Activated B cell treated with CpG ODN at 0.5 μM for 24 hours (primary cell): Measurements from ENCODE around the gene SYNDIG1. TPM values are rescaled to one million over a fixed set of nuclear protein-coding genes. Genes with fewer than 3 reads are reported as not detected.

ENCODE experiments used
- ATAC-seq: fragments of 200-7000 bp; cut with Tn5 transposase; one replicate; pipeline ENCODE4 v1.10.0; 2021; ENCODE audit warnings: low read depth, mild to moderate bottlenecking, moderate library complexity
- CTCF ChIA-PET: fragments of 350-600 bp; sonication (Branson Sonifier 250); formaldehyde crosslinking; loops from one replicate; lab custom pipeline; 2021; ENCODE audit warnings: antibody characterized with exemption; lab: Charles Lee
- POLR2A ChIA-PET: fragments of 350-600 bp; sonication (Branson Sonifier 250); formaldehyde crosslinking; loops from one replicate; lab custom pipeline; 2021; ENCODE audit warnings: antibody characterized with exemption; lab: Charles Lee
- DNase-seq: peaks from one replicate; pipeline ENCODE4 v3.0.0; 2022
- H3K27ac Mint-ChIP-seq: one replicate; pipeline ENCODE4 v1.8.0; 2020; ENCODE audit warnings: mixed read lengths
- H3K27me3 Mint-ChIP-seq: one replicate; pipeline ENCODE4 v1.8.0; 2021; ENCODE audit warnings: mixed read lengths
- H3K36me3 Mint-ChIP-seq: one replicate; pipeline ENCODE4 v1.8.0; 2021; ENCODE audit warnings: low read depth, mixed read lengths
- H3K4me1 Mint-ChIP-seq: one replicate; pipeline ENCODE4 v1.8.0; 2021; ENCODE audit warnings: mixed read lengths
- H3K4me3 Mint-ChIP-seq: one replicate; pipeline ENCODE4 v1.8.0; 2020; ENCODE audit warnings: mild to moderate bottlenecking, mixed read lengths
- H3K9me3 Mint-ChIP-seq: one replicate; pipeline ENCODE4 v1.8.0; 2020; ENCODE audit warnings: mixed read lengths
- CTCF ChIP-seq: fragments of 200-600 bp; IDR thresholded peaks from one replicate; pipeline ENCODE4 v1.8.0; 2022; ENCODE audit warnings: antibody characterized with exemption, mild to moderate bottlenecking
- intact Hi-C: fragments of 100-400 bp; cut with micrococcal nuclease; formaldehyde crosslinking; loops from one replicate; pipeline ENCODE4 v1.15.1; 2024
- total RNA-seq: library from RNA; stranded (reverse); gene quantifications from 2 replicates; pipeline ENCODE4 v1.2.3, GENCODE V29; 2022

Gene SYNDIG1
- total RNA-seq, 1 donor from 2014 or later = not detected

- TF ChIP-seq CTCF = no peak
- no peaks in the 10 kb centered on the region for H3K9me3 Mint-ChIP-seq
- DNase-seq (no peak), ATAC-seq (no peak)
- no peaks in the 10 kb centered on the region for H3K27me3 Mint-ChIP-seq
- no peak overlapping the region for H3K4me3 Mint-ChIP-seq
- no peaks in the 10 kb centered on the region for H3K4me1 Mint-ChIP-seq
- H3K27ac Mint-ChIP-seq = no peak overlapping the region
- H3K36me3 Mint-ChIP-seq = no peaks in the 10 kb centered on the region
- POLR2A ChIA-PET = no interaction called here
- intact Hi-C loops = no loop called here
- CTCF ChIA-PET = no interaction called here
Measured at GRCh38 chr20:24668384-24668702, 198.9 kb downstream of the SYNDIG1 start.

DNA sequence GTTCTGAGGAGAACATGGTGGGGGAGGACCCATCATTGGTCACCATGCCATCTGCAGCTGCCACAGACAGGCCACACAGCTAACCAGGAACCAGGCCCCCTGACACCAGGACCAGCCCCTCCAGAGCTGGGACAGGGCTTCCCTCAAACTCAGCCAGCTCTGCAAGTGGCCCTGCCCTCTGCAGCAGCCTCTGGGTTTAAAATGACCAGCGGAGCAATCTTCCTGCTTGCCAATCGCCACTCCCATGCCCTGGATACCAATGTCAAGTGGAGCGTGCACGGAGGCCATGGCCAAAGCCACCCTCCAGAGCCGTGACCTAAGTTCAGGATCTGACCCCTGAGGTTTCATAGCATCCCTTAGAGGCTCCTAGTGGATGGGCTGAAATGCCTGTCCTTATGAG, 199.4 kb downstream of the SYNDIG1 start:
- POLR2A ChIA-PET = no interaction called here
- TF ChIP-seq CTCF = no peak
- no peak for DNase-seq
- Mint-ChIP-seq H3K4me3 (no peak overlapping the region), H3K36me3 (no peaks in the 10 kb centered on the region), H3K4me1 (no peaks in the 10 kb centered on the region), H3K27me3 (no peaks in the 10 kb centered on the region), H3K27ac (no peak overlapping the region), H3K9me3 (no peaks in the 10 kb centered on the region)
- CTCF ChIA-PET = no interaction called here
- intact Hi-C loops = no loop called here
- ATAC-seq = no peak

GRCh38 chr20:24669701-24670100, 200.3 kb downstream of the SYNDIG1 start:
- Mint-ChIP-seq H3K36me3 (no peaks in the 10 kb centered on the region), H3K27me3 (no peaks in the 10 kb centered on the region), H3K27ac (no peak overlapping the region), H3K4me1 (no peaks in the 10 kb centered on the region), H3K4me3 (no peak overlapping the region), H3K9me3 (no peaks in the 10 kb centered on the region)
- no peak for TF ChIP-seq CTCF
- ChIA-PET POLR2A (no interaction called here), CTCF (no interaction called here)
- intact Hi-C loops = no loop called here
- ATAC-seq = no peak
- DNase-seq = no peak

GRCh38 chr20:24670341-24670872, 201.0 kb downstream of the SYNDIG1 start:
- Mint-ChIP-seq H3K4me3 (no peak overlapping the region), H3K36me3 (no peaks in the 10 kb centered on the region), H3K9me3 (no peaks in the 10 kb centered on the region), H3K4me1 (no peaks in the 10 kb centered on the region), H3K27ac (no peak overlapping the region), H3K27me3 (no peaks in the 10 kb centered on the region)
- DNase-seq (no peak), ATAC-seq (no peak)
- intact Hi-C loops = no loop called here
- ChIA-PET CTCF (no interaction called here), POLR2A (no interaction called here)
- no peak for TF ChIP-seq CTCF

DNA sequence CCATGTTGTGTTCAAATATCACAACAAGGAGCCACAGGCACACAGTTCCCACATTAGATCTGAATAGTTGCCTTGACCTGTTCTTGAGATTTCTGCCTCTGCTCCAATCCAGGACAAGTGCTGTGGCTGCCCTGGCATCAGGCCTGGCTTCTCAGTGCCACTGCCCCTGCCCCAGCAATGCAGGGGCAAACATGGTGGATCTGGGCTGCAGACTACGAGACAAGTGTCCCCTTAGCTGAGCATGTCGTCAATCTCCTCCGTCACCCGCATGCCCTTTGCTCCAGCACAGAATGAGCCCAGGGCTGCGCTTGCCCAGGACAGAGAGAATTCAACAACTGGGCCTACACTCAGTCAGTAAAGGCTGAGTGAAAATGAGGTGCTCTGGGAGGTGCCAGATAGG, 201.6 kb downstream of the SYNDIG1 start:
- CTCF ChIA-PET = no interaction called here
- DNase-seq = no peak
- no peak for ATAC-seq
- Mint-ChIP-seq H3K27me3 (no peaks in the 10 kb centered on the region), H3K36me3 (no peaks in the 10 kb centered on the region), H3K4me1 (no peaks in the 10 kb centered on the region), H3K9me3 (no peaks in the 10 kb centered on the region), H3K4me3 (no peak overlapping the region), H3K27ac (no peak overlapping the region)
- intact Hi-C loops = no loop called here
- POLR2A ChIA-PET = no interaction called here
- TF ChIP-seq CTCF = no peak
